GM19240 (cell line): Measurements from ENCODE around the gene PRR23A.

ENCODE experiments used
- DNase-seq: peaks from one replicate; pipeline ENCODE4 v3.0.0; 2011; ENCODE audit warnings: low spot score; ENCODE audit not compliant: insufficient read length

Gene PRR23A

GRCh38 chr3:138972941-138973340 lies 33.1 kb downstream of the PRR23A start:
- no peak for DNase-seq

- no peak for DNase-seq
Observed at GRCh38 chr3:138971766-138972320, 34.2 kb downstream of the PRR23A start.

DNA sequence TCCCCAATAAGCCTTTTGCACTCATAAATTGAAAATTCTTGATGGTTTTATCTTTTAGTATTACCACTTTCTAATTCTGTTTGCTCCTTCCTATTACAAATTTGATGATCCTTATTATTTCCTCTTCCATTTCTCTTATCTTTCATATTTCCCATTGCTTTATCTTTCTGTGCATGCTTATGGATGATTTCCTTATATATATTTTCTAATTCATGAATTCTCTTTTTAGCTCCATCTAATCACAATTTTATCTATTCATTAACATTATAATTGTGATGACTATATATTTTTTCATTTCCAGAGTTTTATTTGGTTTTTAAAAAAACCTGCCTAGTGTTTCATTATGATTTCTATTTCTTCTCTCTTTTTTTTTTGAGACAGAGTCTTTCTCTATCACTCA lies 41.1 kb downstream of the PRR23A start:
- no peak for DNase-seq

DNA sequence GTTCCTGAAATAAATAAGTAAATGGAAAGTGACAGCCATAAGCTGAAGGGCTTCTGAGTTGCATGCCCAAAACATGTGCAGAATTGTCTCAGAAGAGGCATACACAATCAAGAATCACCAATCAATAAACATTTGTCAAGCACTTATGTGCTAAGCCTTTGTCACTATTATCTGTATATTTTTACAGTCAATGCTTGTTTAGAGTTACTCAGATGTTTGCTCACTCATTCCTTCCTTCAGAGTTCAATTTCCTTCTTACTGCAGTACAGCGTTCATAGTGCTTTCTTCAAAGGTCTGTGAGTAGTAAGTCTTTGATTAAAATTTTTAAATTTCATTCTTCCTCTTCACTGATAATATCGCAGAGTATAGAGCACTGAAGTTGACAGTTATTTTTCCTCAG lies 41.8 kb downstream of the PRR23A start:
- DNase-seq, result no peak

- no peak for DNase-seq
Observed at GRCh38 chr3:138962854-138963560, 43.1 kb downstream of the PRR23A start.

- DNase-seq, result no peak
Observed at GRCh38 chr3:138960417-138960852, 45.6 kb downstream of the PRR23A start.
